HG03457 (cell line): Measurements from ENCODE around the gene KRT75.
"Not testable (repeated sequence)": the region's sequence is repeated elsewhere in the genome, so short reads cannot be mapped to it uniquely, and the experiment has no call there.

Experiments
- ATAC-seq: cut with Tn5 transposase; IDR thresholded peaks from one replicate; pipeline ENCODE4 v1.9.1; 2021; ENCODE audit warnings: moderate number of reproducible peaks; ENCODE audit not compliant: unreplicated experiment

The KRT75 gene

GRCh38 chr12:52434081-52434733, at the start of gene KRT75:
KRT75 (minus strand) TSS chr12:52434371; CDS start chr12:52434304, 67 bp downstream.
- ATAC-seq = no peak

GRCh38 chr12:52480073-52480472, 45.9 kb upstream of the KRT75 start:
- no peak for ATAC-seq

GRCh38 chr12:52477651-52478050, 43.5 kb upstream of the KRT75 start:
- no peak for ATAC-seq

GRCh38 chr12:52474212-52474611, 40.0 kb upstream of the KRT75 start:
- ATAC-seq = no peak

GRCh38 chr12:52473768-52474167, 39.6 kb upstream of the KRT75 start, which contains the start of gene KRT6C:
KRT6C (minus strand) TSS chr12:52473805; CDS start chr12:52473737, 68 bp downstream.
- ATAC-seq = no peak

- ATAC-seq = no peak
Observed at GRCh38 chr12:52469853-52470252, 35.7 kb upstream of the KRT75 start.

DNA sequence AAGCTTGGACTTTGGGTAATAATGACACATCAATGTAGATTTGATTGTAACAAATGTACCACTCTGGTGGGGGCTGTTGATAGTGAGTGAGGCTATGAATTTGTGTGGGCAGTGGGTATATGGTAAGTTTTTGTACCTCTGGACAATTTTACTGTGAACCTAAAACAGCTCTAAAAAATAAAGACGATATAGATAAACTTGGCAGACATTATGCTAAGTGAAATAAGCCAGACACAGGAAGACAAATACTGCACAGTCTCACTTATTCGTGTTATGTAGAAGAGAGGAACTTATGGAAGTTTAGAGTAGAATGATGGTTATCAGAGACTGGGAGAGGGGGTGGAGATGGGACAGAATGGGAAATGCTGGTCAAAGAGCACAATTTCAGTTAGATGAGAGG, 30.7 kb upstream of the KRT75 start:
- ATAC-seq = no peak

GRCh38 chr12:52461693-52462092, 27.5 kb upstream of the KRT75 start:
- no peak for ATAC-seq

GRCh38 chr12:52458861-52459260, 24.7 kb upstream of the KRT75 start:
- no peak for ATAC-seq

GRCh38 chr12:52455821-52456220, 21.6 kb upstream of the KRT75 start:
- no peak for ATAC-seq

DNA sequence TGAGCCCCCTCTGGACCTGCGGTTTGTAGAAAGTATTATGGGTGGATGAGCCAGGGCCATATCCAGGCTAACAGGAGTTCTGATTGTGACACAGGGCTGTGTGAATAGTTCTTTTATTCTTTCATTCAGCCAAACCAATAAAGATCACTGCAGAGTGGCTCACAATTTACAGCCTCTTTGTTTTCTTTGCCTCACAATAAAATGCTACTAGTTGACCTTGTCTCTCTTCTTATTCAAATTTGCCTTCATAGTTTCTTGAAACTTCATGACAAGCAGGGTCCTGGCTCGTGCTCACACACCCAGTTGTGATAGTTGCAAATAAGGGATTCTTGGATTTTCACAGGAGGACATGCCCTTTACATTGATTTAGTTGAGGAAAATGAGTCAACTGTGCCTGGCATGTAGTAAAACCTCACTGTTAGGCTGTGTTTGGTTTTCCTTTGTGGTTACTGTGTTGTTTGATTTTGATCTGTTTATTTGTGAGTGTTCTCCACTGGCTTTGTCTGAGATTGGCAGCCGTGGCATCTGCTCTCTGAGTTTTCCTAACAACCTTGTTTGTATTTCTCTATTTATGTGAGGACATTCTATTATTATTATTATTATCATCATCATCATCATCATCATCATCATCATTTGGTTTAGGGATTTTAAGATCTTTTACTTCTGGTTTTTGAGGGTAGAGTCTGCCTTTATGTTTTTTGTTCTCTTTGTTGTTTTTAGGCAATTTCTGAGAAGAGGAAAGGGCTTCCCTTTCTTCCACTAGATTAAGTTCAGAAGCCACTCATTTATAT, 20.4 kb upstream of the KRT75 start:
- ATAC-seq = no peak

DNA sequence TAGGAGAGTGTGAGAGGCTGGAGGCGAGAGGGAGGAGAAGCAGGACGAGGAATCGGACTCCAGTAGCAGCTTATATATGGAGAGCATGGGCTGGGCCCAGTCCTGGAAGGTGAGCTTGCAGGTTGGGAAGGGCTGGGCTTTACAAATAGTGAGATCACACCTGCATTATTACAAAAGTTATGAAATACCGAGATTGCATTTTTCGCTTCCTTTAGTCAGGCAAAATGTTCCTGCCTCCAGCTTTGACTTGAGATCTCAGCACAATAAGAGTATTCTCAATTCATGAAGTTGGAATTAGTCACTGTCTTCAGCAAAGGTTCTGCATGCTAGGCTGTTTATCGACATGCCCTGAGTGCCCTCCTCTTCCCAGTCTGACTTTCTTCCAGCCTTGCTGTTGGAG, 17.9 kb upstream of the KRT75 start, which contains the start of gene KRT6B:
Gene KRT6B (minus strand): TSS at position 46 of the 400 bp plus-strand sequence. CDS start 68 bp downstream, outside the sequence.
- no peak for ATAC-seq

- no peak for ATAC-seq
Observed at GRCh38 chr12:52448228-52448627, 14.1 kb upstream of the KRT75 start.

GRCh38 chr12:52447196-52447595, 13.0 kb upstream of the KRT75 start:
- ATAC-seq = not testable (repeated sequence)

DNA sequence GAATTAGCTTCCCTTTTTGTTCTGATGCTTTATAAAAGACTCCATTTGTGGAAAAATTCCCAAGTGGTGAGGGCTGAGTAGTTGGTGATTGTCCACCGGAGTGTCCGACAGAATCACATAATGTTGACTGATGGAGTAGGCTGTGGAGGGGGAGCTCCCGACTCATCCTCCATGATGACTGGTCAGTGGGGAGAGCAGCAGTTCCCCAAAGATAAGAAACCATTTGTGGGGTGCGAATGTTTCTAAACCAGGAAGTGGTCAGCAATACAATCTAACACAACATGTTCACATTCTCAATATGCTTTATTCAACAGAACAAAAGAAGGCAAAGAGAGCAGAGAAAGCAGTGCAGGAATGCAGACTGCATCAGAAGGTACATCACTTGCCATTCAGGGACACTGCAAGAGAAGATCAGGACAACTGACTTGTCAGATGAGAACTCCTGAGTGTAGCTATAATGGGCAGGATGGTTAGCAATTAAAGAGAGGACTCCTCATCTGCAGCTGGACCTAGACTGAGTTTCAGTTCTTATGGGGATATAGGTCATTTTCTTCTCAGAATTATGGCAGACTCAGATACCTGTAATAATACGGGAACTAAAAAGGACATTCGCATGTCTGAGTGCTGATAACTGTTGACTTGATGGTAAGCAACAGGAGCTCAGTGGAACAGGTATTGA, 12.3 kb upstream of the KRT75 start:
- no peak for ATAC-seq

DNA sequence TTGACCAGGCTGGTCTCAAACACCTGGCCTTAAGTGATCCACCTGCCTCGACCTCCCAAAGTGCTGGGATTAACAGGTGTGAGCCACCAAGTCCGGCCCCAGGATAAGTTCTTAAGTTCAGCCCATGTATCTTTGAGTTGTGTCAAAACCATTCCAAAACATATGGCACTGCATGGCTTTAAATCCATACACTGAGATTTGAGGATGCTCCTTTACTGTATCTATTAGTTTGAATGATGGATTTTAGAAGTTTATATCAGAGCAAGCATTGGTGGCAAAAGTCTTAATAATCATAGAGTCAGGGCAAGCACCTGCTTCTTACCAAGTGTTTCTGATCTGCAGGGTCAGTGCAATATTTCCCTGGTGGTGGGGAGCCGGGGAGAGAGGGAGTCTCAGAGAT, 11.7 kb upstream of the KRT75 start:
- ATAC-seq = no peak

- no peak for ATAC-seq
Observed at GRCh38 chr12:52444647-52445595, 10.8 kb upstream of the KRT75 start.

- no peak for ATAC-seq
Observed at GRCh38 chr12:52443966-52444365, 9.8 kb upstream of the KRT75 start.

GRCh38 chr12:52442600-52443061, 8.5 kb upstream of the KRT75 start:
- no peak for ATAC-seq

GRCh38 chr12:52441320-52441911, 7.2 kb upstream of the KRT75 start:
- ATAC-seq = no peak
